ENCODE measurements around the gene FOXP1.

GRCh38 chr3:70926835-70927234 lies 656.7 kb downstream of the FOXP1 start:
- TF ChIP-seq, protein P1, sequence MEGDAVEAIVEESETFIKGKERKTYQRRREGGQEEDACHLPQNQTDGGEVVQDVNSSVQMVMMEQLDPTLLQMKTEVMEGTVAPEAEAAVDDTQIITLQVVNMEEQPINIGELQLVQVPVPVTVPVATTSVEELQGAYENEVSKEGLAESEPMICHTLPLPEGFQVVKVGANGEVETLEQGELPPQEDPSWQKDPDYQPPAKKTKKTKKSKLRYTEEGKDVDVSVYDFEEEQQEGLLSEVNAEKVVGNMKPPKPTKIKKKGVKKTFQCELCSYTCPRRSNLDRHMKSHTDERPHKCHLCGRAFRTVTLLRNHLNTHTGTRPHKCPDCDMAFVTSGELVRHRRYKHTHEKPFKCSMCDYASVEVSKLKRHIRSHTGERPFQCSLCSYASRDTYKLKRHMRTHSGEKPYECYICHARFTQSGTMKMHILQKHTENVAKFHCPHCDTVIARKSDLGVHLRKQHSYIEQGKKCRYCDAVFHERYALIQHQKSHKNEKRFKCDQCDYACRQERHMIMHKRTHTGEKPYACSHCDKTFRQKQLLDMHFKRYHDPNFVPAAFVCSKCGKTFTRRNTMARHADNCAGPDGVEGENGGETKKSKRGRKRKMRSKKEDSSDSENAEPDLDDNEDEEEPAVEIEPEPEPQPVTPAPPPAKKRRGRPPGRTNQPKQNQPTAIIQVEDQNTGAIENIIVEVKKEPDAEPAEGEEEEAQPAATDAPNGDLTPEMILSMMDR (IDR thresholded peaks at IDR 0.05; ENCODE audit: low read depth, low read length, missing input control) = no peak
- TF ChIP-seq RAD21 (IDR thresholded peaks at IDR 0.05) (no peak), TAF1 (conservative IDR thresholded peaks at IDR 0.05) (no peak), MAX (IDR thresholded peaks at IDR 0.05) (no peak), YY1 (IDR thresholded peaks at IDR 0.05) (no peak), GABPA (IDR thresholded peaks at IDR 0.05 in 1 of 2, conservative IDR thresholded peaks at IDR 0.05 in 1 of 2) (no peak), SP1 (IDR thresholded peaks at IDR 0.05) (no peak), RXRA (IDR thresholded peaks at IDR 0.05) (no peak), FOXA2 (IDR thresholded peaks at IDR 0.05) (no peak), JUND (IDR thresholded peaks at IDR 0.05) (no peak), HNF4A (conservative IDR thresholded peaks at IDR 0.05) (no peak)
- TF ChIP-seq, protein P2, sequence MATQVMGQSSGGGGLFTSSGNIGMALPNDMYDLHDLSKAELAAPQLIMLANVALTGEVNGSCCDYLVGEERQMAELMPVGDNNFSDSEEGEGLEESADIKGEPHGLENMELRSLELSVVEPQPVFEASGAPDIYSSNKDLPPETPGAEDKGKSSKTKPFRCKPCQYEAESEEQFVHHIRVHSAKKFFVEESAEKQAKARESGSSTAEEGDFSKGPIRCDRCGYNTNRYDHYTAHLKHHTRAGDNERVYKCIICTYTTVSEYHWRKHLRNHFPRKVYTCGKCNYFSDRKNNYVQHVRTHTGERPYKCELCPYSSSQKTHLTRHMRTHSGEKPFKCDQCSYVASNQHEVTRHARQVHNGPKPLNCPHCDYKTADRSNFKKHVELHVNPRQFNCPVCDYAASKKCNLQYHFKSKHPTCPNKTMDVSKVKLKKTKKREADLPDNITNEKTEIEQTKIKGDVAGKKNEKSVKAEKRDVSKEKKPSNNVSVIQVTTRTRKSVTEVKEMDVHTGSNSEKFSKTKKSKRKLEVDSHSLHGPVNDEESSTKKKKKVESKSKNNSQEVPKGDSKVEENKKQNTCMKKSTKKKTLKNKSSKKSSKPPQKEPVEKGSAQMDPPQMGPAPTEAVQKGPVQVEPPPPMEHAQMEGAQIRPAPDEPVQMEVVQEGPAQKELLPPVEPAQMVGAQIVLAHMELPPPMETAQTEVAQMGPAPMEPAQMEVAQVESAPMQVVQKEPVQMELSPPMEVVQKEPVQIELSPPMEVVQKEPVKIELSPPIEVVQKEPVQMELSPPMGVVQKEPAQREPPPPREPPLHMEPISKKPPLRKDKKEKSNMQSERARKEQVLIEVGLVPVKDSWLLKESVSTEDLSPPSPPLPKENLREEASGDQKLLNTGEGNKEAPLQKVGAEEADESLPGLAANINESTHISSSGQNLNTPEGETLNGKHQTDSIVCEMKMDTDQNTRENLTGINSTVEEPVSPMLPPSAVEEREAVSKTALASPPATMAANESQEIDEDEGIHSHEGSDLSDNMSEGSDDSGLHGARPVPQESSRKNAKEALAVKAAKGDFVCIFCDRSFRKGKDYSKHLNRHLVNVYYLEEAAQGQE (IDR thresholded peaks at IDR 0.05) = no peak
- TF ChIP-seq, protein P3, sequence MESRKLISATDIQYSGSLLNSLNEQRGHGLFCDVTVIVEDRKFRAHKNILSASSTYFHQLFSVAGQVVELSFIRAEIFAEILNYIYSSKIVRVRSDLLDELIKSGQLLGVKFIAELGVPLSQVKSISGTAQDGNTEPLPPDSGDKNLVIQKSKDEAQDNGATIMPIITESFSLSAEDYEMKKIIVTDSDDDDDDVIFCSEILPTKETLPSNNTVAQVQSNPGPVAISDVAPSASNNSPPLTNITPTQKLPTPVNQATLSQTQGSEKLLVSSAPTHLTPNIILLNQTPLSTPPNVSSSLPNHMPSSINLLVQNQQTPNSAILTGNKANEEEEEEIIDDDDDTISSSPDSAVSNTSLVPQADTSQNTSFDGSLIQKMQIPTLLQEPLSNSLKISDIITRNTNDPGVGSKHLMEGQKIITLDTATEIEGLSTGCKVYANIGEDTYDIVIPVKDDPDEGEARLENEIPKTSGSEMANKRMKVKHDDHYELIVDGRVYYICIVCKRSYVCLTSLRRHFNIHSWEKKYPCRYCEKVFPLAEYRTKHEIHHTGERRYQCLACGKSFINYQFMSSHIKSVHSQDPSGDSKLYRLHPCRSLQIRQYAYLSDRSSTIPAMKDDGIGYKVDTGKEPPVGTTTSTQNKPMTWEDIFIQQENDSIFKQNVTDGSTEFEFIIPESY (IDR thresholded peaks at IDR 0.05) = no peak
- TF ChIP-seq, protein P4, sequence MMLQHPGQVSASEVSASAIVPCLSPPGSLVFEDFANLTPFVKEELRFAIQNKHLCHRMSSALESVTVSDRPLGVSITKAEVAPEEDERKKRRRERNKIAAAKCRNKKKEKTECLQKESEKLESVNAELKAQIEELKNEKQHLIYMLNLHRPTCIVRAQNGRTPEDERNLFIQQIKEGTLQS (IDR thresholded peaks at IDR 0.05) = no peak
